Measurements from ENCODE around the gene ATXN1. TPM values are rescaled to one million over a fixed set of nuclear protein-coding genes. Genes with fewer than 3 reads are reported as not detected.

ATXN1 gene
- total RNA-seq, 4 donors from 2014 or later: 48.7 to 166 (median 105) TPM

- intact Hi-C loops (cut with DNase I; ENCODE audit: low total_unique reads): no loop called here
- no peak for DNase-seq
- peak overlapping the region; percentile 19 to 43 (median 41) for H3K27ac ChIP-seq
- no peak for TF ChIP-seq EP300 (IDR thresholded peaks at IDR 0.05; ENCODE audit: low read depth)
- no peak for TF ChIP-seq POLR2A (IDR thresholded peaks at IDR 0.05)
- no peak for TF ChIP-seq POLR2AphosphoS5 (IDR thresholded peaks at IDR 0.05)
- TF ChIP-seq CTCF (IDR thresholded peaks at IDR 0.05): no peak
- H3K36me3 ChIP-seq: no peaks in the 10 kb centered on the region
- in situ Hi-C loops (cut with MboI; ENCODE audit: low pct_ligation_motif_present in 1 of 4, low pct_unique_long_range_greater_than_20kb in 1 of 4, low sequenced_read_pairs in 3 of 4): no loop called here
- 51 to 59% methylated on average over 2 to 3 of the region's 3 CpGs for WGBS, 2 donors (ENCODE audit: low coverage in 1 of 2)
- H3K9me3 ChIP-seq: no peaks in the 10 kb centered on the region
- H3K4me3 ChIP-seq: no peak overlapping the region
- peaks cover 17 to 37% (median 19%) of the 10 kb centered on the region in 4 donors for H3K4me1 ChIP-seq
- no peaks in the 10 kb centered on the region for H3K27me3 ChIP-seq
Measured at GRCh38 chr6:16718356-16718755, 42.9 kb downstream of the ATXN1 start.

- H3K36me3 ChIP-seq: no peaks in the 10 kb centered on the region
- TF ChIP-seq POLR2A (IDR thresholded peaks at IDR 0.05) (no peak), CTCF (IDR thresholded peaks at IDR 0.05) (no peak), EP300 (IDR thresholded peaks at IDR 0.05; ENCODE audit: low read depth) (no peak), POLR2AphosphoS5 (IDR thresholded peaks at IDR 0.05) (no peak)
- peaks cover 8 to 37% (median 20%) of the 10 kb centered on the region in 4 donors for H3K4me1 ChIP-seq
- intact Hi-C loops (cut with DNase I; ENCODE audit: low total_unique reads): no loop called here
- in situ Hi-C loops (cut with MboI; ENCODE audit: low pct_ligation_motif_present in 1 of 4, low pct_unique_long_range_greater_than_20kb in 1 of 4, low sequenced_read_pairs in 3 of 4): no loop called here
- WGBS, 2 donors (ENCODE audit: low coverage in 1 of 2): 71% methylated on average over 9 of the region's 9 CpGs; no CpG with 5 or more reads in 1 of the 2 donors
- H3K27me3 ChIP-seq: no peaks in the 10 kb centered on the region
- no peaks in the 10 kb centered on the region for H3K9me3 ChIP-seq
- H3K27ac ChIP-seq: peak overlapping the region in 3 of 4 donors; percentile 40 to 43 (median 42)
- H3K4me3 ChIP-seq: no peak overlapping the region
- DNase-seq: no peak
Measured at GRCh38 chr6:16717275-16717942, 43.9 kb downstream of the ATXN1 start.

- H3K27ac ChIP-seq: no peak overlapping the region
- intact Hi-C loops (cut with DNase I; ENCODE audit: low total_unique reads) (no loop called here), in situ Hi-C loops (cut with MboI; ENCODE audit: low pct_ligation_motif_present in 1 of 4, low pct_unique_long_range_greater_than_20kb in 1 of 4, low sequenced_read_pairs in 3 of 4) (no loop called here)
- WGBS, 2 donors (ENCODE audit: low coverage in 1 of 2): 67 to 79% methylated on average over 2 of the region's 2 CpGs
- H3K4me3 ChIP-seq: no peak overlapping the region
- no peaks in the 10 kb centered on the region for H3K27me3 ChIP-seq
- peaks cover 6 to 42% (median 20%) of the 10 kb centered on the region in 4 donors for H3K4me1 ChIP-seq
- DNase-seq: no peak
- no peak for TF ChIP-seq EP300 (IDR thresholded peaks at IDR 0.05; ENCODE audit: low read depth)
- TF ChIP-seq POLR2A (IDR thresholded peaks at IDR 0.05): no peak
- no peak for TF ChIP-seq CTCF (IDR thresholded peaks at IDR 0.05)
- TF ChIP-seq POLR2AphosphoS5 (IDR thresholded peaks at IDR 0.05): no peak
- H3K9me3 ChIP-seq: no peaks in the 10 kb centered on the region
- H3K36me3 ChIP-seq: no peaks in the 10 kb centered on the region
Measured at GRCh38 chr6:16716321-16716858, 44.9 kb downstream of the ATXN1 start.

- H3K36me3 ChIP-seq: no peaks in the 10 kb centered on the region
- in situ Hi-C loops (cut with MboI; ENCODE audit: low pct_ligation_motif_present in 1 of 4, low pct_unique_long_range_greater_than_20kb in 1 of 4, low sequenced_read_pairs in 3 of 4) (no loop called here), intact Hi-C loops (cut with DNase I; ENCODE audit: low total_unique reads) (no loop called here)
- TF ChIP-seq POLR2AphosphoS5 (IDR thresholded peaks at IDR 0.05): no peak
- no peak for TF ChIP-seq EP300 (IDR thresholded peaks at IDR 0.05; ENCODE audit: low read depth)
- no peak for TF ChIP-seq POLR2A (IDR thresholded peaks at IDR 0.05)
- TF ChIP-seq CTCF (IDR thresholded peaks at IDR 0.05): no peak
- no peak overlapping the region for H3K4me3 ChIP-seq
- no peaks in the 10 kb centered on the region for H3K9me3 ChIP-seq
- 87 to 94% methylated on average over 3 to 9 of the region's 9 CpGs for WGBS, 2 donors (ENCODE audit: low coverage in 1 of 2)
- H3K4me1 ChIP-seq: peaks cover 0 to 35% (median 14%) of the 10 kb centered on the region in 4 donors
- H3K27ac ChIP-seq: peak overlapping the region; percentile 75 to 82 (median 80)
- H3K27me3 ChIP-seq: no peaks in the 10 kb centered on the region
- no peak for DNase-seq
Measured at GRCh38 chr6:16713597-16713996, 47.7 kb downstream of the ATXN1 start.

Measured in transverse colon (tissue), 4 donors.